Activated naive CD4-positive, alpha-beta T cell treated with Interleukin-2 at 50 U/mL for 16 hours (primary cell): ENCODE measurements around the gene EVI2B.
"Not testable (repeated sequence)": the region's sequence is repeated elsewhere in the genome, so short reads cannot be mapped to it uniquely, and the experiment has no call there.

Source experiments
- DNase-seq: peaks from one replicate; pipeline ENCODE4 v3.0.0-alpha.2; 2020

Gene EVI2B

DNA sequence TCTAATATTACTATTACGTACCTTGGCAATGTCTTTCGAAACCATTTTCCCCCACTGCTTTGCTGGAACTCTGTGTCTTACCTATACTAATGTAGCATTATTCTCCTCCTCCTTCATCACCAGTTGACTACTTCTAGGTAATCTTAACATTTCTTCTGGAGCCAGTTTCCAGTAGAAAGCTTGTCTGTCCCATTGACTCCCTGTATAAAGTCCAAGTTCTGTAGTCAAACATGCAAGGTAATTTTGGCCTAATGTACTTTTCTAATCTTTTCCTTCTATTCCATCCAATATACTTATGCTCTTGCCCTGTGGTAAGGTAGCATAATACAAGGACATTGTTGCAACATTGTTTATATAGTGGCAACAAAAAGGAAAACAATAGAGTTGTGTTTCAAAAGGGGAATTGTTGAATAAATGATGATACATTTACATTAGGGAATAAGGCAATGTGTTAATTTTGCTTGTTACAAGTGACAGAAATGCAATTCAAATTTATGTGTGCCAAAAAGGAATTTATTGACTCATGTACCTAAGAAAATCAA is 44.7 kb downstream of the EVI2B start:
- no peak for DNase-seq

GRCh38 chr17:31266042-31266441 is 47.8 kb downstream of the EVI2B start:
- DNase-seq: no peak

- not testable (repeated sequence) for DNase-seq
Observed at GRCh38 chr17:31262923-31263322, 50.9 kb downstream of the EVI2B start.

DNA sequence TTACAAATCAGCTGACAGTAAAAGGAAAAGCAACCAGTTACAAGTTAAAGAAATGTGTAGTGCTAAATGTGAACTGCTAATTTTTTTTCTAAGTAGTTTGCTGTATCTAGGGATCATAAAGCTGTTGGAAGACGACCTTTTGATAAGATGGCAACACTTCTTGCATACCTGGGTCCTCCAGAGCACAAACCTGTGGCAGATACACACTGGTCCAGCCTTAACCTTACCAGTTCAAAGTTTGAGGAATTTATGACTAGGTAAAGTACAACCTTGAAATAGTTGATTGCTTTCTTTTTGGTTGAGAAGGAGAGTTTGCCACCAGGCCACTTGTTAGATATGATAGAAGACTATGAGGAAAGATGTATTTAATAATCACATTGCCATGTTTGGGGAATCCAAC is 52.3 kb downstream of the EVI2B start:
- DNase-seq: no peak

- DNase-seq: no peak
Observed at GRCh38 chr17:31260151-31260550, 53.7 kb downstream of the EVI2B start.

GRCh38 chr17:31256936-31257335 is 56.9 kb downstream of the EVI2B start:
- no peak for DNase-seq

- no peak for DNase-seq
Observed at GRCh38 chr17:31254654-31255053, 59.2 kb downstream of the EVI2B start.
